HUES64 (cell line): ENCODE measurements around the gene FARS2.

Experiments
- H3K27ac ChIP-seq: 2 replicates; pipeline ENCODE4 v1.7.0; 2013; ENCODE audit warnings: low read depth, low read length, inconsistent platforms
- H3K27me3 ChIP-seq: 2 replicates; pipeline ENCODE4 v1.6.1; 2013; ENCODE audit warnings: mild to moderate bottlenecking, low read length; ENCODE audit not compliant: insufficient read depth
- H3K36me3 ChIP-seq: 2 replicates; pipeline ENCODE4 v1.6.1; 2013; ENCODE audit warnings: mild to moderate bottlenecking, low read length; ENCODE audit not compliant: insufficient read depth
- H3K4me1 ChIP-seq: 2 replicates; pipeline ENCODE4 v1.6.1; 2013; ENCODE audit warnings: mild to moderate bottlenecking, low read length, moderate library complexity; ENCODE audit not compliant: insufficient read depth
- H3K4me3 ChIP-seq: 2 replicates; pipeline ENCODE4 v1.5.1; 2013; ENCODE audit warnings: mild to moderate bottlenecking, low read length, moderate library complexity
- H3K9ac ChIP-seq: 2 replicates; pipeline ENCODE4 v1.6.1; 2013; ENCODE audit warnings: mild to moderate bottlenecking, low read depth, low read length
- H3K9me3 ChIP-seq: 2 replicates; pipeline ENCODE4 v1.6.1; 2013; ENCODE audit warnings: low read depth, low read length; ENCODE audit not compliant: insufficient read depth
- whole genome bisulfite sequencing: fragments of 150-250, 120-280 bp; methylation state at CpG from one replicate; pipeline ENCODE4 v1.1.7; 2013; ENCODE audit warnings: missing lambda C conversion rate; 5-methylcytosine and 5-hydroxymethylcytosine counted together

FARS2 gene

DNA sequence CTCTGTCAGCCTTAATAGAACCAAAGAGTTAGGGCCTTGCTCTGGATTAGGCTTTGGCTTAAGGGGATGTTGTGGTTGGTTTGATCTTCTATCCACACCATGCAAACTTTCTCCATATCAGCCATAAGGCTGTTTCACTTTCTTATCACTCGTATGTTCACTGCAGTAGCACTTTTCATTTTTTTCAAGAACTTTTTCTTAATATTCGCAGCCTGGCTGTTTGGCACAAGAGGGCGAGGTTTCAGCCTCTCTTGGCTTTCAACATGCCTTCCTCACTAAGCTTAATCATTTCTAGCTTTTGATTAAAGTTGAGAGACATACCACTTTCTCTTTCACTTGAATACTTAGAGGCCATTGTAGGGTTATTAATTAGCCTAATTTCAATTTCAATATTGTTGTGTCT, 552.3 kb downstream of the FARS2 start:
- Histone ChIP-seq H3K27ac (no peak overlapping the region), H3K4me3 (no peak overlapping the region), H3K27me3 (no peaks in the 10 kb centered on the region), H3K36me3 (no peaks in the 10 kb centered on the region), H3K4me1 (no peaks in the 10 kb centered on the region), H3K9me3 (no peaks in the 10 kb centered on the region), H3K9ac (no peak overlapping the region)
- 79% methylated on average over 3 of the region's 3 CpGs for WGBS

DNA sequence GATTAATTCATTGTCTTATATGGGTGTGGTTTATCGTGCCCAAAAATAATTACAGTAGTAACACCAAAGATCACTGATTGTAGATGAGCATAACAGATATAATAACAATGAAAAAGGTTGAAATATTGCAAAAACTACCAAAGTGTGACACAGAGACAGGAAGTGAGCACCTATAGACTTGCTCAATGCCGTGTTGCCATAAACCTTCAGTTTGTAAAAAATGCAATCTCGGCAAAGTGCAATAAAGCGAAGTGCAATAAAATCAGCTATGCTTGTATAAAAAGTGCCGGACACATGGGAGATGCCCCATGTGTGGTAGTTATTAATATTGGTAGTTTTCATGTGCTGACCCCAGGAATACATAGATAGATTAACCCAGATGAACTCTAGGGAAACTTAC, 552.8 kb downstream of the FARS2 start:
- Histone ChIP-seq H3K27me3 (no peaks in the 10 kb centered on the region), H3K9me3 (no peaks in the 10 kb centered on the region), H3K27ac (no peak overlapping the region), H3K9ac (no peak overlapping the region), H3K4me3 (no peak overlapping the region), H3K36me3 (no peaks in the 10 kb centered on the region), H3K4me1 (no peaks in the 10 kb centered on the region)
- 94% methylated on average over 4 of the region's 5 CpGs for WGBS

DNA sequence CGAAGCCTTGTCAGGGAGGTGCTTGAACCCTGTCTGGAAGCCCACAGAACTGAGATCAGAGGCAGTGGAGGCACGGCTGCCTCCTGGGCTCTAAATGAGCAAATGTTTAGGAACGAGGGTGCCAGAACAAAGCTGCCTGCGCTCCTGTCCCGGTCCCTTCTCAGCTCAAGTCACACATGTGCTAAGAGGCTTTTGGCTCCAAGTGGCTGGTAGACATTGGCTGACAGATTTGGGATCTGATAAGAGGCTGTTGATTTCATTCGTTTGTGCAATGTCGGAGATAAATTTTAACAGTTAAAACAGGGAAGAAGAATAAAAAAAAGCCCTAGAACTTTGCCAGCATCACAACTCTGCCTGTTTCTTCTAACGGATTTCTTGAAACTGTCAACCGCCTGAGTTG, 553.6 kb downstream of the FARS2 start:
- Histone ChIP-seq H3K36me3 (no peaks in the 10 kb centered on the region), H3K4me3 (no peak overlapping the region), H3K4me1 (no peaks in the 10 kb centered on the region), H3K27ac (no peak overlapping the region), H3K9me3 (no peaks in the 10 kb centered on the region), H3K27me3 (no peaks in the 10 kb centered on the region), H3K9ac (no peak overlapping the region)
- WGBS, result 91% methylated on average over 9 of the region's 9 CpGs

GRCh38 chr6:5817869-5818268, 556.6 kb downstream of the FARS2 start:
- Histone ChIP-seq H3K36me3 (no peaks in the 10 kb centered on the region), H3K4me3 (no peak overlapping the region), H3K27ac (no peak overlapping the region), H3K27me3 (no peaks in the 10 kb centered on the region), H3K9ac (no peak overlapping the region), H3K9me3 (no peaks in the 10 kb centered on the region), H3K4me1 (no peaks in the 10 kb centered on the region)
- WGBS, result 81% methylated on average over 3 of the region's 3 CpGs

GRCh38 chr6:5818959-5819358, 557.6 kb downstream of the FARS2 start:
- Histone ChIP-seq H3K9me3 (no peaks in the 10 kb centered on the region), H3K9ac (no peak overlapping the region), H3K4me1 (no peaks in the 10 kb centered on the region), H3K4me3 (no peak overlapping the region), H3K27ac (no peak overlapping the region), H3K27me3 (no peaks in the 10 kb centered on the region), H3K36me3 (no peaks in the 10 kb centered on the region)
- 81% methylated on average over 6 of the region's 6 CpGs for WGBS
